Caco-2 (cell line): ENCODE measurements around the gene F8A2. TPM values are rescaled to one million over a fixed set of nuclear protein-coding genes. Genes with fewer than 3 reads are reported as not detected.
"Not testable (repeated sequence)": the region's sequence is repeated elsewhere in the genome, so short reads cannot be mapped to it uniquely, and the experiment has no call there.

Experiments
- Bru-seq: library from RNA; stranded (reverse); fragments of 400-500 nt; gene quantifications from one replicate; lab custom pipeline; 2021; lab: Mats Ljungman, UMichigan
- BruChase-seq, 2 experiments: library from RNA; stranded (reverse); fragments of 400-500 nt; gene quantifications; one replicate each; lab custom pipeline; 2021; lab: Mats Ljungman, UMichigan
- BruUV-seq: library from RNA; stranded (reverse); fragments of 400-500 nt; replicated peaks from 2 replicates; lab custom pipeline; 2021; lab: Mats Ljungman, UMichigan
- CTCF ChIA-PET: fragments of 300-600 bp; sonication (Branson Sonifier 250); formaldehyde crosslinking; loops from one replicate; lab custom pipeline; 2022; ENCODE audit warnings: antibody characterized with exemption; lab: Charles Lee
- POLR2A ChIA-PET: fragments of 300-600 bp; sonication (Branson Sonifier 250); formaldehyde crosslinking; loops from one replicate; lab custom pipeline; 2022; ENCODE audit warnings: antibody characterized with exemption; lab: Charles Lee
- DNase-seq, 2 experiments: peaks; one replicate each; pipeline versions ENCODE4 v3.0.0 to v3.0.0-alpha.2; 2020 to 2022
- H3K27me3 ChIP-seq: replicated peaks from 2 replicates; pipeline ENCODE4 v1.6.0; 2011; ENCODE audit warnings: low read length; ENCODE audit not compliant: control insufficient read depth, insufficient read depth
- H3K36me3 ChIP-seq: 2 replicates; pipeline ENCODE4 v1.5.1; 2011; ENCODE audit warnings: low read length; ENCODE audit not compliant: control insufficient read depth, insufficient read depth
- H3K4me1 ChIP-seq: fragments of 250-450 bp; sonication (Bioruptor Pico); 2 replicates; pipeline ENCODE4 v1.5.1; 2020; ENCODE audit warnings: mild to moderate bottlenecking
- H3K4me3 ChIP-seq: 2 replicates; pipeline ENCODE4 v1.5.1; 2011; ENCODE audit warnings: low read depth, mild to moderate bottlenecking, control low read depth, low read length
- H3K9me3 ChIP-seq: fragments of 250-450 bp; sonication (Bioruptor Pico); 2 replicates; pipeline ENCODE4 v1.5.1; 2020; ENCODE audit warnings: mild to moderate bottlenecking, moderate library complexity
- H3K27ac Mint-ChIP-seq: one replicate; pipeline ENCODE4 v1.8.0; 2022; ENCODE audit warnings: mixed read lengths; ENCODE audit not compliant: unreplicated experiment
- H3K27me3 Mint-ChIP-seq: one replicate; pipeline ENCODE4 v1.8.0; 2022; ENCODE audit warnings: mixed read lengths; ENCODE audit not compliant: insufficient read depth, unreplicated experiment
- H3K36me3 Mint-ChIP-seq: one replicate; pipeline ENCODE4 v1.8.0; 2022; ENCODE audit warnings: mild to moderate bottlenecking, mixed read lengths; ENCODE audit not compliant: insufficient read depth, unreplicated experiment
- H3K4me1 Mint-ChIP-seq: one replicate; pipeline ENCODE4 v1.8.0; 2022; ENCODE audit warnings: low read depth, mixed read lengths; ENCODE audit not compliant: unreplicated experiment
- H3K4me3 Mint-ChIP-seq: one replicate; pipeline ENCODE4 v1.8.0; 2022; ENCODE audit warnings: mild to moderate bottlenecking, moderate library complexity, mixed read lengths; ENCODE audit not compliant: unreplicated experiment
- H3K9me3 Mint-ChIP-seq: one replicate; pipeline ENCODE4 v1.8.0; 2022; ENCODE audit warnings: mixed read lengths; ENCODE audit not compliant: unreplicated experiment
- CTCF ChIP-seq, 2 experiments: fragments of 200-600 bp in 1 of 2; IDR thresholded peaks; 1 replicate in 1 of 2; 2 replicates in 1 of 2; pipeline versions ENCODE4 v1.5.1 to v1.8.0; 2011 to 2022; ENCODE audit warnings: antibody characterized with exemption in 1 of 2, control low read depth in 1 of 2, inconsistent platforms in 1 of 2, low read depth in 1 of 2, low read length in 1 of 2, mild to moderate bottlenecking in 1 of 2, moderate library complexity in 1 of 2; ENCODE audit not compliant: insufficient read depth in 1 of 2, severe bottlenecking in 1 of 2, unreplicated experiment in 1 of 2
- intact Hi-C: fragments of 100-400 bp; cut with micrococcal nuclease; formaldehyde crosslinking; loops from one replicate; pipeline ENCODE4 v1.10.0; 2022; ENCODE audit not compliant: unreplicated experiment
- long read RNA-seq: library from polyadenylated mRNA; stranded (forward); transcript quantifications from one replicate; pipeline ENCODE4 v2.0.0, GENCODE V29; 2022
- total RNA-seq: library from RNA; stranded (reverse); gene quantifications from 2 replicates; pipeline ENCODE4 v1.2.3, GENCODE V29; 2022

The F8A2 gene
- total RNA-seq (not detected in 2 replicates), Bru-seq, nascent RNA (not detected), BruChase-seq, experiment 1, labeled RNA remaining after a 2-hour chase (not detected), BruChase-seq, experiment 2, labeled RNA remaining after a 6-hour chase (not detected)
- long read RNA-seq, transcript F8A2-201 (1 exons, 1,116 nt) = major isoform, 32 of 32 reads
- long read RNA-seq, partial matches to known transcripts = 0 of 32 reads
- long read RNA-seq, other reads (novel, unspliced or antisense) = 0 of 32 reads

- H3K36me3 Mint-ChIP-seq, POLR2A ChIA-PET, BruUV-seq, CTCF ChIA-PET, DNase-seq, H3K4me1 Mint-ChIP-seq, H3K4me3 Mint-ChIP-seq, intact Hi-C loops, H3K9me3 ChIP-seq, H3K9me3 Mint-ChIP-seq, H3K27me3 ChIP-seq, H3K4me3 ChIP-seq, H3K36me3 ChIP-seq, H3K4me1 ChIP-seq, H3K27ac Mint-ChIP-seq, H3K27me3 Mint-ChIP-seq: not testable (repeated sequence)
Observed at GRCh38 chrX:155381843-155382528, at the start of gene F8A2. TSS of gene F8A2 (plus strand) at chrX:155382095. CDS start at chrX:155382115, 20 bp downstream.

- H3K4me1 Mint-ChIP-seq = no peaks in the 10 kb centered on the region
- Histone ChIP-seq H3K27me3 (no peaks in the 10 kb centered on the region), H3K4me1 (no peaks in the 10 kb centered on the region), H3K9me3 (no peaks in the 10 kb centered on the region), H3K36me3 (no peaks in the 10 kb centered on the region), H3K4me3 (no peak overlapping the region)
- TF ChIP-seq CTCF (IDR thresholded peaks at IDR 0.05; ENCODE audit: insufficient read depth in 1 of 2, low read depth in 1 of 2, low read length in 1 of 2, severe bottlenecking in 1 of 2, unreplicated experiment in 1 of 2) = no peak
- peaks cover 6% of the 10 kb centered on the region for H3K27me3 Mint-ChIP-seq
- ChIA-PET CTCF (no interaction called here), POLR2A (no interaction called here)
- H3K9me3 Mint-ChIP-seq = no peaks in the 10 kb centered on the region
- DNase-seq = no peak
- intact Hi-C loops = no loop called here
- no peak overlapping the region for H3K4me3 Mint-ChIP-seq
- no TSS peak for BruUV-seq
- H3K36me3 Mint-ChIP-seq = no peaks in the 10 kb centered on the region
- no peak overlapping the region for H3K27ac Mint-ChIP-seq
Observed at GRCh38 chrX:155333544-155334100, 48.3 kb upstream of the F8A2 start.

- DNase-seq = no peak
- Mint-ChIP-seq H3K36me3 (no peaks in the 10 kb centered on the region), H3K27ac (no peak within 1 kb of the TSS)
Observed at GRCh38 chrX:155334486-155335336, 47.2 kb upstream of the F8A2 start, which contains the start of gene CLIC2. TSS of gene CLIC2 (minus strand) at chrX:155334614. CDS start at chrX:155334427, 187 bp downstream.

GRCh38 chrX:155335337-155335712, 46.6 kb upstream of the F8A2 start:
- DNase-seq, H3K27me3 Mint-ChIP-seq, H3K9me3 Mint-ChIP-seq, intact Hi-C loops, H3K4me1 ChIP-seq, H3K9me3 ChIP-seq, H3K36me3 ChIP-seq, POLR2A ChIA-PET, H3K4me3 Mint-ChIP-seq, BruUV-seq, H3K36me3 Mint-ChIP-seq, H3K27me3 ChIP-seq, CTCF ChIA-PET, H3K4me3 ChIP-seq, H3K4me1 Mint-ChIP-seq, H3K27ac Mint-ChIP-seq: not testable (repeated sequence)

More at GRCh38 chrX:155334486-155335336, 47.2 kb upstream of the F8A2 start, which contains the start of gene CLIC2:
- H3K9me3 ChIP-seq = no peaks in the 10 kb centered on the region
- no peak within 1 kb of the TSS for H3K4me3 Mint-ChIP-seq
- H3K4me1 Mint-ChIP-seq = no peaks in the 10 kb centered on the region
- H3K36me3 ChIP-seq = no peaks in the 10 kb centered on the region
- H3K4me3 ChIP-seq = no peak within 1 kb of the TSS
- no TSS peak for BruUV-seq
- H3K27me3 Mint-ChIP-seq = peaks cover 6% of the 10 kb centered on the region
- intact Hi-C loops = no loop called here
- ChIA-PET POLR2A (no interaction called here), CTCF (no interaction called here)
- no peaks in the 10 kb centered on the region for H3K4me1 ChIP-seq
- TF ChIP-seq CTCF (IDR thresholded peaks at IDR 0.05; ENCODE audit: insufficient read depth in 1 of 2, low read depth in 1 of 2, low read length in 1 of 2, severe bottlenecking in 1 of 2, unreplicated experiment in 1 of 2) = no peak
- H3K9me3 Mint-ChIP-seq = no peaks in the 10 kb centered on the region
- no peaks in the 10 kb centered on the region for H3K27me3 ChIP-seq

- not testable (repeated sequence) for BruUV-seq, H3K9me3 Mint-ChIP-seq, H3K4me3 ChIP-seq
Observed at GRCh38 chrX:155345689-155346088, 36.2 kb upstream of the F8A2 start.

More at GRCh38 chrX:155345689-155346088, 36.2 kb upstream of the F8A2 start:
- H3K27me3 ChIP-seq, H3K4me1 Mint-ChIP-seq, intact Hi-C loops, POLR2A ChIA-PET, H3K9me3 ChIP-seq, H3K27ac Mint-ChIP-seq, H3K36me3 ChIP-seq, H3K4me1 ChIP-seq, H3K4me3 Mint-ChIP-seq, DNase-seq, CTCF ChIA-PET, H3K36me3 Mint-ChIP-seq, H3K27me3 Mint-ChIP-seq: not testable (repeated sequence)
